HG03520 (cell line): ENCODE results near the gene L3MBTL1.
A peak's percentile ranks its signal among the peaks of the same experiment; 100 is the strongest.

Source experiments
- ATAC-seq: cut with Tn5 transposase; IDR thresholded peaks from one replicate; pipeline ENCODE4 v1.9.1; 2021; ENCODE audit warnings: mild to moderate bottlenecking, moderate library complexity; ENCODE audit not compliant: unreplicated experiment

L3MBTL1 gene

DNA sequence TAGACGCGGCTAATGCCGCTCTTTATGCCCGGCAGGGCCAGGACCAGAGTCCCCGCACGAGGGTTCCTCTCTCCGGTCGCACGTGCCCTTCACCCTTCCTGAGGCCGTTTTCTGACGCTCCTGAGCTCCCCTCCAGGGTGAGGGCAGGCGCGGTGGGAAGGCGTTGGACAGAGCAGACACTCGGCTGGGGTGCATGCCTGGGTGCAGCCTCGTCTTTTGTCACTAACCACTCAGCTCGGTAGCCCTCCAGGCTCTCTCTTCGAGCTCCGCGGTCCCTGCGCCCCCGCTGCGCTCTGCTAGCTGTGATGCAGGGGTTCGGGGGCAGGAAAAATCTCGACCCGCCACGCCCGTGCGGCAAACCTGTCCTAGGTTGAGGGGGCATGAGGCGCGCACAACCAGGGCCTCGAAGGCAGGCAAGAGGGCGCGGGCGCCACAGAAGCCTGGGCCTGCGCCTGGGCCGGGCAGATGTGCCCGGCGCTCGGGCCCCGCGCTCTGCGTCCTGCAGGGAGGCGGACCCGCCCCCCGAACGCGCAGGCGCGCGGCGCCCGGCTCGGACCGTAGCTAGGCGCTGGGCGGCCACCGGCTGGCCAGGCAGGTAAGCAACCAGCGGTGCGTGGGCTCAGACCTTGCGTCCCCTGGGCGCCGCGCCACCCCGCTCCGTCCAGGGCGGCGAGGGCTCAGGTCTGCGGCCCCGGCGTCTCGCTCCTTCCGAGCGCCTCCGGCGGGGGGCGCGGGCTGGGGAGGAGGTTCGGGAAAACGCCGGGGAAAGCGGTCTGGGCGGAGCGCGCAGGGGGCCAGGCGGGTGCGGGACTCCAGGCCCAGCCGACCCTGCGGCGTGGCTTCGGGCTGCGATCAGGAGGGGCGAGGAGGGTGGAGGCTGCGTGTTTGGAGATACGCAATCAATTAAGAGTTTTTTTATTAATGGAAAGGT, at the start of gene L3MBTL1:
TSS of gene L3MBTL1 (plus strand) at position 548 of the 931 bp plus-strand sequence. CDS start 5,807 bp downstream, outside the sequence.
- ATAC-seq = no peak

DNA sequence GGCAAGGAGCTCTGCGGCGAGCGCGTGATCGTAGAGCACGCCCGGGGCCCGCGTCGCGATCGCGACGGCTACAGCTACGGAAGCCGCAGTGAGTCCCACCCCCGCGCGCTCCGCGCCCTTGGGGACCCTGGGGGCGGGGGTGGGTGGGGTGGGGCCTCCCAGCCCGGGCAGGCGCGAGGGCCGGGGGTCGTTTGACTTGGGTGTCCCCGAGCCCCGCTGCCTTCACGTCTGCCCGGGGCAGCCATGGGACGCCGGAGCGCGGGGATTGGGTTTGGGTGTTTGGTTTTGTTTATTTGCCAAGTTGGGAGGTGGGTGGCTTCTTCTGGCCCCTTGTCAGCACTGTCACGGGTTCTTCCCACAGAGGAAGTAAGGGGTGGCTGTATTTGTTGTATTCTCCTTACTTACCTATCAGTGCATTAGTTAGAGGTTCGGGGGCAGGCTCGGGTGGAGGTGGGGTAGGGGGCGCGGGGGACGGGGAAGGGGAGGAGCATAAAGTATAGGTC, 49.0 kb upstream of the L3MBTL1 start:
- no peak for ATAC-seq

DNA sequence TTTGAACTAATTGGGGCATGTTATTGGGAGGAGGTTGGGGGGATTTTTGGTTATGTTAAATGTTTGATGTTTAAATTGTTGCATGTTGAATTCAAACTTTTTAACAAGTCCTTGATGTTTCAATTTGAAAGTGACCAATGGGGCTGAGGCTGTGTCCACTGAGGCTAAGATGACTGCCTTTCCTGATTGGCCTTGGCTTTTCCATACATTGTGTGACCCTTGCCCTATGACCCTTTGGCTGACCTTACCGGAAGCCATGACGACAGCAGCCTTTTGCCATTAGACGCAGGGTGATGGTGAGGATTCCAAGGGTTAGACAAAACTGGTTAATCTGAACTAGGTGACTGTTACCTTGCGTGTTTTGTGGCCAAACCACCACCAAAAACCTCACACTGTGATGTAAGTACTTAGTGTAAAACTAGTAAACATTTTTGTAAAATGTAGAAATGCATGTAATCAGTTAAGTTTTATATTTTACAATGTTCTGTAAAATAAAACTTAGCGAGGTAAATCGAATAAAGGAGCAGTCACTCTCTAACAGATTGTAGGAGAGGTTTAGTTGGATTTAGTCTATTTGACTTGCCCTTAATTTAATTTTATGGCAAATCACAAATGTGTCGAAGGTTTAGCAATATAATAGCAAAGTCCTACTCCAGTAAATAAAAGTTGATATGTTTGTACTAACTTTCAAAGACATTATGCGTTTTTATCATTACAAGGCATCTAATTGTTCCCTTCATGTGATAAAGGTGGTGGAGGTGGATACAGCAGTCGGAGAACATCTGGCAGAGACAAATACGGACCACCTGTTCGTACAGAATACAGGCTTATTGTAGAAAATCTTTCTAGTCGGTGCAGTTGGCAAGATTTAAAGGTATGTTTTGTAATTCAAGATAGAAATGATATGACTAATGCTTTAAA, 48.2 kb upstream of the L3MBTL1 start:
- ATAC-seq = no peak

DNA sequence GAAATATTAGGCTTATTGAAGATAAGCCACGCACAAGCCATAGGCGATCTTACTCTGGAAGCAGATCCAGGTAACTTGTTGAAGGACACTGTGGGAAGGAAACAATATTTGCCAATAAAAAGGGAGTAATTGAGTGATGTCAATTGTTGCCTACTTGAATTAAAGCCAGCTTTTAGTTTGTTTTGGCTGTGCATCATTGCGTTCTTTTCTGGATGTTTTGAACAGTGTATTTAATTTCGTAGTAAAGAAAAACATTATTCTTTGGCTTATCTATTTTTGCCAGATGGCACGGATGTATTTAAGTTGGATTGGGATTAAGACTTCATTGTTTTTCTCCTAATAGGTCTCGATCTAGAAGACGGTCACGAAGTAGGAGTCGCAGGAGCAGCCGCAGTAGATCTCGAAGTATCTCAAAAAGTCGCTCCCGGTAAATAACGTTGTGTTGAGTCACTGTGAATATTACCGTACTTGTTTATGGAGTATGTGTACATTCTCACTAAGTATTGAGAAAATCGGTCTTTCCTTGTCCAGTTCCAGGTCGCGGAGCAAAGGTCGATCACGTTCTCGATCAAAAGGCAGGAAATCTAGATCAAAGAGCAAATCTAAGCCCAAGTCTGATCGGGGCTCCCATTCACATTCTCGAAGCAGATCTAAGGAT, 47.2 kb upstream of the L3MBTL1 start:
- ATAC-seq = no peak

DNA sequence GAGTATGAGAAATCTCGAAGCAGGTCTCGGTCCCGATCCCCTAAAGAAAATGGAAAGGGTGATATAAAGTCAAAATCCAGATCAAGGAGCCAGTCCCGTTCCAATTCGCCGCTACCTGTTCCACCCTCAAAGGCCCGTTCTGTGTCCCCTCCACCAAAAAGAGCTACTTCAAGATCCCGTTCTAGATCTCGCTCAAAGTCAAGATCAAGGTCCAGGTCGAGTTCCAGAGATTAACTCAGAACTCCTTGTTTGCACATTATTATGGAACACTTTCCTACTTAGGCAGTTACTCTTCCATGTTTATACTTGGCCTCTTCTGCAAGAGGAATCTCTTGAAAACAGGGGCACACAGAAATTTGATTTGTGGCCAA, 46.7 kb upstream of the L3MBTL1 start:
- no peak for ATAC-seq

DNA sequence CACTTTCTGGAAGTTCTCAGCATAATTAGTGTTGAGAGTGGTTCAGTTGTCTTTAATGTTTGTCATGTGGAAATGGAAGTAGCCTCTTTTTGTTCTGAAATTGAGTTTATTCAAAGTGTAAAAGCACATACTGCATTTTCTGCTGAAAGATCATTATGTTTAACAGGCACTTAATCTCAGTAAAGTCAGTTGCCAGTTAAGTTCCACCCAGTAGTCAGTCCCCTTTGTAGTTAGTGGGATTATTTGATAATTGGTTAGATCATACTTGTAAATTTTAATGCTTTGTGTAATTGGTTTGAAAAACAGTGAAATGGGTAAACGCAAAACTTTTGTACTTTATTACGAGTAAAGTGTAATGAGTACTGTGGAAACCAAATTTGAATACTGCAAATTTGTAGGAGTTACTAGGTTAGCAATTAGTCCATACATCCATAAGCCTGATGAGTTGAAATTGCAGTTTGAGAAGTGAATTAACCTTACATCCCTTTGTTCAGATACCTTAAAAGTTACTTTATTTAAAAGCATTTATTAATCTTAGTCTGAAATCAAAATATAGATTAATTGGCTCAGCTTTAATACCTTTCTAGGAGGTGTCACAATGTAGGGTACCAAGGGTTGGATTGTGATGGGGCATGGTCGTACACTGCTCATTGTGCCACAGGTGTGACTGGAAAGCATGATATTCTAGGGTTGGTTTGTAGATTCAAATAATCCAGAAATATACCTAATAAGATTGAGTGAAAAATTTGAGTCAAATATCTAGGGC, 45.4 kb upstream of the L3MBTL1 start:
- no peak for ATAC-seq

DNA sequence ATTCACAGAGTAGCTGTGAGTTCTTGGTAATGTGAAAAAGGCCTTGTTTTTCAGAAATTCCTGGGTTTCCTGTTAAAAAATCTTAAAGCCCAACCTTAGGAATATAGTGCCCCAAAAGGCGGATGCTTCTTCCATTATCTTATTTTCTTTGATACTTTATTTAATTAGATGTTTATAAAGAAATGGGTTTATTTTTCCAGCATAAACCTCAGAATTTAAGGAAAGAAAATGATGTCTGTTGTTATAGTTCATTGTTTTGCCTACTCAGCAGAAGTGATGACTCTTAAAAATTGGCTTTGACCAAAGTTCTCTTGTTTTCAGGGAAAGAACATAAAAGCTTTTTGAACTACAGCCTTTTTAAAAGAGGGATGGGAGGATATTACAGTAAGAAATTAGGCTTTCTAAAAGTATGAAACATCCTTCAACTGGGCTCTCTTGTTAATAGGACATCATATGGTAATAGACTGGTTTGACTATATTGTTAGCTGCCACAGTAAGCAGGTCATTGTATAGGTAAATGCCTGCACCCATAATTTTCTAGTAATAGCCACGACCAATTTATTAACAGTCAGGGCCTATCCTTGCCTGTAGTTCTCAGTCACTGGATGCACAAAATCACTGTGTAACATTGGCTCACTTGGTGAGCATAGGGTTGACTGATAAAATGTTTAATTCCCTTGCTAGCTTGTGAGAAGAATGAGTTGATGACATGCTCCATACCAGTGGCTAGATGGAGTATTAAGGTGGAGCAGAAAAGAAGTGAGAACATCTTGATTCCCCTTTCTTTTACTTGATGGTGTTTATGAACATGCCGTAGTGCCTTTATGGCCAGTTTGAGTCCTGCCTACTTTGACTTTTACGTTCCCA, 44.6 kb upstream of the L3MBTL1 start:
- no peak for ATAC-seq

DNA sequence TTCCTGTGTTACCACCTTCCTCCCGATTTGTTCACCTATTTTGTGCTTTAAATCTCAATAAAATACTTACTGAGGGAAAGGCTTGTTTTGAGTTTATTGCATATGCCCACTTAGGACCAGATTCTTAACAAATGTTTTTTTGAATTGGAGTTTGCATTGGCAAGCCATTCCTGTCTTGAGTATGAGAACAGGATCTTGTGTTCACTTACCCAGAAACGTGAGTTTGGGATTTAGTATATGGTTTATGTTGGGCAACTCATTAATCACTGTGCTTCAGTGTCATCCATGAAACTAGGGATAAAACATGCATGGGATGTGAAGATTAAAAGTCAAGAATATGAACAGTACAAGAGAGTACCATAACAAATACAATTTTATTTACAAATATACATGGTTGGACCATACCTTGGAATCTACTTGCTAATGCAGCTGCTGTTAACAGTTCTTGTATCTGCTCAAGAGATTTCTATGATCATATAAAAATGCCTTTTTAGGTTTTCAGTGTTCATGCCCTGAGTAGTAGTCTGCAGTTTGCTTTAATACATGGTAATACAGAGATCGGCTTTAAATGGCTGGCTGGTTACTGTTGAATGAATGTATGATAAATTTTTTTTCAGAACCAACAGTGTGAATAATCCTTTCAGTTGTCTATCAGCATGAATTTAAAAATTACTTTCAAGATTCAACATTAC, 43.8 kb upstream of the L3MBTL1 start:
- ATAC-seq = no peak

DNA sequence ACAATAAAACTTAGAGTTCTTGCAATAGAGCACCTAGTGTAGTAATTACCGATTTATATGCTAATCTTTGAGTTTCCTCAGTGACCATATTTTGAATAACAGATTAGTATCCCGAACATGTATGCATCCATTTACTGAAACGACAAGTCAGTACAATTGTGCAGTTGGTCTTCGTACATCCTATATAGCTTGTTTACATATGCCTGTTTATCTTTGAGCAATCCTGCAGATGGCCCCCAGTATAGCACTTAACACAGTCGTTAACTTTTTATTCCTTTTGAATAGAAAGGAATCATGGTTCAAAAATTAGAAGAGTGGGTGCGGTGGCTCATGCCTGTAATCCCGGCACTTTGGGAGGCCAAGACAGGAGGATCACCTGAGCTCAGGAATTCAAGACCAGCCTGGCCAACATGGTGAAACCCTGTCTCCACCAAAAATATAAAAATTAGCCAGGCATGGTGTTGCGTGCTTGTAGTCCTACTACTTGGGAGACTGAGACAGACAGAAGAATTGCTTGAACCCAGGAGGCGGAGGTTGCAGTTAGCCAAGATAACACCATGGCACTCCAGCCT, 43.2 kb upstream of the L3MBTL1 start:
- ATAC-seq = no peak

DNA sequence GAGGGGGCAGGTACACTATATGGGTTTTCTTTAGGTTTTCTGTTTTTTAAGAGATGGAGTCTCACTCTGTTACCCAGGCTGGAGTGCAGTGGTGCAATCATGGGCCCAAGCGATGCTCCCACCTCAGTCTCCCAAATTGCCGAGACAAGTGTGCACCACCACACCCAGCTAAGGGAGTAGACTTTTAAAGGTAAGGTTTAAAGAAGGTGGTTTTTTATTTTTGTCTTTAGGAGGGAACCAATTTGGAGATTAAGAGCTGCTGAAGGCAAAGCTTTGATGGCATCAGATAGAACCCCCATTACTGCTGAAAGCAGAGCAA, 41.9 kb upstream of the L3MBTL1 start:
- ATAC-seq = no peak

DNA sequence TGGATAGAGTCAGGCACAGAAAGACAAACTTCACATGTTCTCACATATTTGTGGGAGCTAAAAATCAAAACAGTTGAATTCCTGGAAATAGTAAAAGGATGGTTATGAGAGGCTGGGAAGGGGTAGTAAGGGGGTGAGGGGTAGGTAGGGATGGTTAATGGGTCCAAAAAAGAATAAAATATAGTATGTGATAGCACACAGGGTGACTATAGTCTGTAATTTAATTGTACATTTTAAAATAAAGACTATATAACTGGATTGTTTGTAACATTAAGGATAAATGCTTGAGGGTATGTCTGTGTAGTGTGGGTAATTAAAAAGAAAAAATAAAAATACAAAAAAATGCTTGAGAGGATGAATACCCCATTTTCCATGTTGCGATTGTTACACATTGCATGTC, 39.9 kb upstream of the L3MBTL1 start:
- no peak for ATAC-seq

DNA sequence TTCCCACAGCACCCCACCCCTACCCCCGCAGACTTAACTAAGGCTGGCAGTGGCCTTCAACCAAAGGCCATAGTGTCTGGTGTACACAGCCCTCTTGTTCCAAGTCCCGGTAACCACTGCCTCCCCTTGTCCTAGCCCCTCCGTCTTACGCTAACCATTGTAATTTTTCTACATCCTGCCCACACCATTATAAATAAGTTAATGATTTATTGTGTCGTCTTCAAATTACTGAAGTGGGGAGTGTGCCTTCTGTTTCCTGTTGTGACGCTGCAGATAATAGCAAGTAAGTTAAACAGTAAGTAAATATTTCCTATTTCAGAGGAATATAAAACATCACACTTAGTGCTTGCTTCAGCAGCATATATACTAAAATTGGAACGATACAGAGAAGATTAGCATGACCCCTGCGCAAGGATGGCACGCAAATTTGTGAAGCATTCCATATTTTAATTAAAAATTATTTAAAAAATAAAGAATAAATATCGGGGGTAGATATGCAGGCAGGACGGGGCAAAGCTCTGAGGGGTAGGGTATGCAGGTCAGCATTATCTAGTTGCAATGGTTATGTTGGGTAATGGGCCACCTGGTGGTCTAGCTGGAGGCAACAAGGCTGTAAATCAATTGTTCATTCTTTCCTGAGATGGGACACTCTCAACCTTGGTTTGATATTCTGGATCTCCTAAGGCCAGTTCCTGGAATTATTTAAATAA, 34.7 kb upstream of the L3MBTL1 start:
- no peak for ATAC-seq

DNA sequence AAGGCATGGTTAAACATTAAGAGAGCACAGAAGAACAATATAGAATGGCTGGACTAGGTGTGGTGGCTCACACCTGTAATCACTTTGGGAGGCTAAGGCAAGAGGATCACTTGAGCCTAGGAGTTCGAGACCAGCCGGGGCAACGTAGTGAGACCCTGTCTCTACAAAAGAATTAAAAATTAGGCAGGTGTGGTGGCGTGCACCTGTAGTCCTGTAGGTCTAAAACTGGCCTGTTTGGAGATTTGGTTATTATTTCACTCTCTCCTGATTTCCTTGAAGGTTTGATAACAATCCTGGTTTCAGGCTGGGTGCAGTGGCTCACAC, 34.2 kb upstream of the L3MBTL1 start:
- ATAC-seq = no peak

DNA sequence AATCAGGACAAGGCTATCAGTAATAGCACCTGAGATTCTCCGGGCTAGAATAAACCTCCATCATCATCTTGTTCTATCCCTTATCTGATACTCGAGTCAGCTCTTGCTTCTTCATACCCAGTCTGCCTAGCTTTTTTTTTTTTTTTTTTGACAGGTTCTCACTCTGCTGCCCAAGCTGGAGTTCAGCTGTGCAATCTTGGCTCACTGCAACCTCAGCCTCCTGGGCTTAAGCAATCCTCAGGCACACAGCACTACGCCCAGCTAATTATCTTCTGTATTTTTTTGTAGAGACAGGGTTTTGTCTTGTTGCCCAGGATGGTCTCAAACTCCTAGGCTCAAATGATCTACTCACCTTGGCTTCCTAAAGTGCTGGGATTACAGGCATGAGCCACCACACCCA, 30.3 kb upstream of the L3MBTL1 start:
- no peak for ATAC-seq

DNA sequence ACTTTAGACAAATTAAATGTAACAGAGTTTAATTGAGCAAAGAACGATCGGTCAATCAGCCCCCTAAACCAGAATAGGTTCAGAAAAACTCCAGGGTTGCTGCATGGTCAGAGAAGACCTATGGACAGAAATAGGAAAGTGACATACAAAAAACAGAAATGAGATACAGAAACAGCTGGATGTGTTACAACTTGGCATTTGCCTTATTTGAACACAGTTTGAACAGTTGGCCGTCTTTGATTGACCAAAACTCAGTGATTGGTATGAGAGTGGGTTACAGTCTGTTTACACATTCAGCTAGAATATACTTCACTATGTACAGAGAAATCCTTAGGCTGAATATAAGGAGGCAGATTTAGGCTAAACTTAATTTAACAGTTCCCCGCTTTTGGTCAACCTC, 29.9 kb upstream of the L3MBTL1 start:
- ATAC-seq = no peak

DNA sequence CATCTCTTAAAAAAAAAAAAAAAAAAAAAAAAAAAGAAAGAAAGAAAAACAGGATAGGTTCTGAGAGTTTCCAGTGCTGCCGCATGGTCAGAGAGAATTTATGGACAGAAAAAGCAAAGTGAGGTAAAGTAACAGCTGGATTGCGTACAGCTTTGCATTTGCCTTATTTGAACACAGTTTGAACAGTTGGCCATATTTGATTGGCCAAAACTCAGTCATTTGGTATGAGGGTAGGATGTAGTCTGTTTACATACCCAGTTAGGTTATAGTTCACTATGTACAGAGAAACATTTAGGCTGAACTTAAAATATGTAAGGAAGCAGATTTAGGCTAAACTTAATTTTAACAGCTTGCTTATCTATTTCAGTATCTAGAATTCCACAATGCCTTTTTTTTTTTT, 17.5 kb upstream of the L3MBTL1 start:
- ATAC-seq = no peak

DNA sequence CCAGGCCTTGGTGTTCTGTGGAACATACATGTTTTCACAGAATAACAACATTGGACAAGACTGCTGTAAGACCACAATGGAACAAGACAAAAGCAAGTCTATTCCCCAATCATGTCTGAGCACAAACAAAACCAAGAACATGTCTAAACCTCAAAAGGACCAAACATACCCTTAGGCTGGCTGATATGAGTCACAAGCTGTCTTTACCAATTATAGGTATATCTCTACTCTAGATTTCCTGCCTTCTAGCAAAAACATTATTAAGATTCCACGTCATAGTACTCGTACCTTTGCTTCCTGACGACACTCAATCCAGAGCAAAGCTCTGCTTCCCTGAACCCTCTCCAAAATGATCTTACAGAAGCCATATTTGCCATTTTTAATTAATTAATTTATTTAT, 15.4 kb upstream of the L3MBTL1 start:
- peak; percentile 95 for ATAC-seq

DNA sequence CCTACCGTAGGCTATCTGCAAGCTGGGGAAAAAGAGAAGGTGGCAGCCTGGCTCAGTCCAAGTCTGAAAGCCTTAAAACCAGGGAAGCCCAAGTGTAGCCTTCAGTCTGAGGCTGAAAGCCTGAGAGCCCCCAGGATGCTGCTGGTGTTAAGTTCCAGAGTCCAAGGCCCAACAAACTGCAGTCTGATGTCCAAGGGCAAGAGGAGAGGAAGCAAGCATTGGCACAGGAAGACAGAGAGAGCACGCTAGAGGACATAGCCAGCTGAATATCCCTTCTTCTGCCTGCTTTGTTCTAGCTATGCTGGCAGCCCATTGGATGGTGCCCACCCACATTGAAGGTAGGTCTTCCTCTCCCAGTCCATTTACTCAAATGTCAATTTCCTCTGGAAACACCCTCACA, 12.1 kb upstream of the L3MBTL1 start:
- ATAC-seq = no peak
